Upper lobe of left lung (tissue), 6 donors: Measurements from ENCODE around the gene KRTAP21-1. TPM values are rescaled to one million over a fixed set of nuclear protein-coding genes. Genes with fewer than 3 reads are reported as not detected.

Experiments used
- ATAC-seq, 2 donors: fragments of 200-7000 bp; cut with Tn5 transposase; one replicate each; pipeline ENCODE4 v1.9.1; 2022; ENCODE audit warnings: mild to moderate bottlenecking in 2 of 2, moderate library complexity in 2 of 2; ENCODE audit not compliant: low FRiP score in 2 of 2
- DNase-seq, 2 donors: peaks; one replicate each; pipeline ENCODE4 v3.0.0-alpha.2; 2019 to 2020
- H3K27ac ChIP-seq, 4 donors: fragments of 200-600 bp; sonication (generic); one replicate each; pipeline ENCODE4 v1.5.1; 2016 to 2019
- H3K27me3 ChIP-seq, 4 donors: fragments of 200-600 bp; sonication (generic); one replicate each; pipeline ENCODE4 v1.5.1; 2017 to 2019
- H3K36me3 ChIP-seq, 4 donors: fragments of 200-600 bp; sonication (generic); one replicate each; pipeline ENCODE4 v1.5.1; 2016 to 2019
- H3K4me1 ChIP-seq, 4 donors: fragments of 200-600 bp; sonication (generic); one replicate each; pipeline ENCODE4 v1.5.1; 2018 to 2019
- H3K4me3 ChIP-seq, 4 donors: fragments of 200-600 bp; sonication (generic); one replicate each; pipeline ENCODE4 v1.5.1; 2017 to 2019; ENCODE audit warnings: mild to moderate bottlenecking in 2 of 4, moderate library complexity in 1 of 4
- H3K9me3 ChIP-seq, 4 donors: fragments of 200-600 bp; sonication (generic); one replicate each; pipeline ENCODE4 v1.5.1; 2018 to 2019
- CTCF ChIP-seq, 6 experiments: fragments of 450-650 bp in 4 of 6; fragments of 200-600 bp in 2 of 6; sonication (generic) in 2 of 6; IDR thresholded peaks; one replicate each; pipeline ENCODE4 v1.5.1; 2016 to 2019; ENCODE audit warnings: antibody characterized with exemption in 6 of 6
- EP300 ChIP-seq, 4 donors: sonication (generic); formaldehyde crosslinking; IDR thresholded peaks; one replicate each; pipeline ENCODE4 v1.5.1; 2017; ENCODE audit warnings: antibody characterized with exemption in 4 of 4, control low read depth in 2 of 4
- POLR2A ChIP-seq, 4 donors: fragments of 450-650 bp; IDR thresholded peaks; one replicate each; pipeline ENCODE4 v1.5.1; 2016 to 2017; ENCODE audit warnings: antibody characterized with exemption in 4 of 4, mild to moderate bottlenecking in 2 of 4
- POLR2AphosphoS5 ChIP-seq, 2 donors: sonication (generic); formaldehyde crosslinking; IDR thresholded peaks; one replicate each; pipeline ENCODE4 v1.5.1; 2017; ENCODE audit warnings: antibody characterized with exemption in 2 of 2
- whole genome bisulfite sequencing, 2 donors: methylation state at CpG; one replicate each; pipeline ENCODE4 v1.1.5; 2017 to 2018; 5-methylcytosine and 5-hydroxymethylcytosine counted together
- total RNA-seq, 6 donors: library from RNA; depleted of rRNA in 4 of 6; stranded (reverse); fragments of >200 nt in 4 of 6; gene quantifications; one replicate each; pipeline versions ENCODE4 v1.1.0 to v1.2.1, GENCODE V29; 2016 to 2021
- donor health status: DM: no; HTN: no; CAD: no; lungs with moderate emphysema.
- donor health status: DM: no; HTN: yes; CAD: no; lungs with severe emphysema.

The KRTAP21-1 gene
- total RNA-seq, 6 donors from 2014 or later, result not detected

DNA sequence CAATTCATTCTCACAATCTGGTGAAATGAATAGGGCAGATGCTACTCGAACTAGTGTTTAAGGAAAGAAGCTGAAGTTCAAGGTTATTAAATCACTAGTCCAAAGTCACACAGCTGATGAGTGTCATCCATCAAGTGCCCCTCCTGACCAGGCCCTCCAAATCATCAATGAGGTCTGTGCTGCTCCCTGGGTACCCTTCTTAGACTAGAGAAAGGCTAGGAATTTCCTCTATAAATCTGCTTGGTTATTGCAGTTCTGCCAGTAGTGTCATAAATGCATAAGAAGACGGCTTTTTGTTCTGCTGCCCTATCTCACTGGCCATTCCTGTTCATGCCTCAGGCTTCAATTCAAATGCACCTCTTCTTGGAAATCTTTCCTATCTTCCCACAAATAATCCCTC lies 5.5 kb upstream of the KRTAP21-1 start:
- no peaks in the 10 kb centered on the region for H3K4me1 ChIP-seq
- no peak overlapping the region for H3K4me3 ChIP-seq
- H3K27me3 ChIP-seq, result no peaks in the 10 kb centered on the region
- H3K27ac ChIP-seq, result no peak overlapping the region
- 75 to 81% methylated on average over 2 of the region's 2 CpGs for WGBS, 2 donors
- H3K9me3 ChIP-seq, result no peaks in the 10 kb centered on the region
- H3K36me3 ChIP-seq, result no peaks in the 10 kb centered on the region
- ATAC-seq (no peak), DNase-seq (no peak)
- TF ChIP-seq EP300 (IDR thresholded peaks at IDR 0.05) (no peak), CTCF (IDR thresholded peaks at IDR 0.05) (no peak), POLR2AphosphoS5 (IDR thresholded peaks at IDR 0.05) (no peak), POLR2A (IDR thresholded peaks at IDR 0.05) (no peak)

- Histone ChIP-seq H3K27me3 (no peaks in the 10 kb centered on the region), H3K4me3 (no peak overlapping the region), H3K27ac (no peak overlapping the region), H3K4me1 (no peaks in the 10 kb centered on the region), H3K9me3 (no peaks in the 10 kb centered on the region), H3K36me3 (no peaks in the 10 kb centered on the region)
- ATAC-seq, result no peak
- TF ChIP-seq CTCF (IDR thresholded peaks at IDR 0.05) (no peak), EP300 (IDR thresholded peaks at IDR 0.05) (no peak), POLR2AphosphoS5 (IDR thresholded peaks at IDR 0.05) (no peak), POLR2A (IDR thresholded peaks at IDR 0.05) (no peak)
- WGBS, 2 donors, result 61 to 64% methylated on average over 2 of the region's 2 CpGs
- no peak for DNase-seq
These were observed 3.1 kb upstream of the KRTAP21-1 start for GRCh38 chr21:30758306-30758705.

DNA sequence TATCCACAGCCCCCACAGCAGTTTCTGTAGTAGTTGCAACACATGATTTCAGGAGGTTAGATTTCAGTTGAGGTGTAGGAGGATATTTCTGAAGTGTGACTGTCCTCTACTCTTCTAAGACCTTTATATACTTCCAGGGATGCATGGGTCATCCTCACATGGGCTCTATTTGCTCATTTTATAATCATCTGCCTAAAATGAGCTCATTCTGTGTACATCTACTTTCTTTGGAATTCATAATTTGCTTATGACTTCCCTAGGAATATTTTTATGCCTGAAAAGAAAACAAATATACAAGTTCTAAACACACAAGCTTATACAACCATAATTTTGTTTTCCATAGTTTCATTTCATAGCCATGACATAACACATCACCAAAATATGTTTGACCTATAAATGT lies 8.1 kb downstream of the KRTAP21-1 start, which contains the start of gene KRTAP21-2:
TSS of gene KRTAP21-2 (minus strand) at position 101 of the 400 bp plus-strand sequence. CDS start at position 44, 57 bp downstream.
- H3K4me1 ChIP-seq, result no peaks in the 10 kb centered on the region
- H3K27ac ChIP-seq, result no peak within 1 kb of the TSS
- no peak for DNase-seq
- no peaks in the 10 kb centered on the region for H3K9me3 ChIP-seq
- H3K4me3 ChIP-seq, result no peak within 1 kb of the TSS
- H3K27me3 ChIP-seq, result no peaks in the 10 kb centered on the region
- H3K36me3 ChIP-seq, result no peaks in the 10 kb centered on the region
- no peak for ATAC-seq
- TF ChIP-seq POLR2AphosphoS5 (IDR thresholded peaks at IDR 0.05), result no peak
- TF ChIP-seq EP300 (IDR thresholded peaks at IDR 0.05), result no peak
- no peak for TF ChIP-seq POLR2A (IDR thresholded peaks at IDR 0.05)
- TF ChIP-seq CTCF (IDR thresholded peaks at IDR 0.05), result no peak

GRCh38 chr21:30740462-30740861 lies 14.8 kb downstream of the KRTAP21-1 start:
- ATAC-seq (no peak), DNase-seq (no peak)
- H3K27ac ChIP-seq, result no peak overlapping the region
- H3K36me3 ChIP-seq, result no peaks in the 10 kb centered on the region
- WGBS, 2 donors, result 88 to 90% methylated on average over 2 of the region's 2 CpGs
- no peaks in the 10 kb centered on the region for H3K9me3 ChIP-seq
- H3K27me3 ChIP-seq, result no peaks in the 10 kb centered on the region
- H3K4me3 ChIP-seq, result no peak overlapping the region
- H3K4me1 ChIP-seq, result no peaks in the 10 kb centered on the region
- TF ChIP-seq CTCF (IDR thresholded peaks at IDR 0.05) (no peak), POLR2AphosphoS5 (IDR thresholded peaks at IDR 0.05) (no peak), POLR2A (IDR thresholded peaks at IDR 0.05) (no peak), EP300 (IDR thresholded peaks at IDR 0.05) (no peak)

GRCh38 chr21:30733026-30733425 lies 22.2 kb downstream of the KRTAP21-1 start:
- Histone ChIP-seq H3K36me3 (no peaks in the 10 kb centered on the region), H3K27me3 (no peaks in the 10 kb centered on the region), H3K4me3 (no peak overlapping the region), H3K9me3 (no peaks in the 10 kb centered on the region), H3K4me1 (no peaks in the 10 kb centered on the region), H3K27ac (no peak overlapping the region)
- ATAC-seq (no peak), DNase-seq (no peak)
- WGBS, 2 donors, result 63 to 65% methylated on average over 1 of the region's 1 CpG
- TF ChIP-seq CTCF (IDR thresholded peaks at IDR 0.05) (no peak), POLR2A (IDR thresholded peaks at IDR 0.05) (no peak), EP300 (IDR thresholded peaks at IDR 0.05) (no peak)
